Neural cell (in vitro differentiated cells): ENCODE results near the gene ROS1. TPM values are rescaled to one million over a fixed set of nuclear protein-coding genes. Genes with fewer than 3 reads are reported as not detected.

ENCODE experiments used
- H2AFZ ChIP-seq: fragments of 200-600, 300-800 bp; sonication (generic), shearing (Covaris generic); 2 replicates; pipeline ENCODE4 v1.6.0; 2014; ENCODE audit warnings: low read depth, mild to moderate bottlenecking, antibody characterized with exemption, low read length, moderate library complexity
- H3F3A ChIP-seq: fragments of 200-600 bp; shearing (Covaris generic); 2 replicates; pipeline ENCODE4 v1.6.1; 2016; ENCODE audit warnings: mild to moderate bottlenecking, moderate library complexity, mixed read lengths, antibody characterized with exemption, low read length; ENCODE audit not compliant: insufficient read depth, poor library complexity, severe bottlenecking
- H3K27ac ChIP-seq: fragments of 200-600, 300-800 bp; sonication (generic), shearing (Covaris generic); 2 replicates; pipeline ENCODE4 v1.5.1; 2014; ENCODE audit warnings: mild to moderate bottlenecking, low read length, moderate library complexity
- H3K27me3 ChIP-seq: fragments of 300-800, 200-600 bp; sonication (generic), shearing (Covaris generic); 2 replicates; pipeline ENCODE4 v1.6.0; 2014; ENCODE audit warnings: mild to moderate bottlenecking, low read depth, low read length, moderate library complexity; ENCODE audit not compliant: insufficient read depth
- H3K36me3 ChIP-seq: fragments of 300-800, 200-600 bp; sonication (generic), shearing (Covaris generic); 2 replicates; pipeline ENCODE4 v1.5.1; 2014; ENCODE audit warnings: mild to moderate bottlenecking, antibody characterized with exemption, low read length, moderate library complexity; ENCODE audit not compliant: insufficient read depth
- H3K4me2 ChIP-seq: fragments of 300-800, 200-600 bp; sonication (generic), shearing (Covaris generic); 2 replicates; pipeline ENCODE4 v1.6.0; 2014; ENCODE audit warnings: mild to moderate bottlenecking, low read length
- H3K4me3 ChIP-seq: fragments of 300-800, 200-600 bp; sonication (generic), shearing (Covaris generic); 2 replicates; pipeline ENCODE4 v1.5.1; 2014; ENCODE audit warnings: mild to moderate bottlenecking, low read length, moderate library complexity
- H3K79me2 ChIP-seq: fragments of 200-600 bp; shearing (Covaris generic); replicated peaks from 2 replicates; pipeline ENCODE4 v1.6.0; 2014; ENCODE audit warnings: mild to moderate bottlenecking, low read length, moderate library complexity; ENCODE audit not compliant: insufficient read depth
- H3K9ac ChIP-seq: fragments of 300-800, 200-600 bp; sonication (generic), shearing (Covaris generic); 2 replicates; pipeline ENCODE4 v1.6.1; 2016; ENCODE audit warnings: mild to moderate bottlenecking, low read length, mixed read lengths
- H3K9me2 ChIP-seq: fragments of 200-600 bp; shearing (Covaris generic); 2 replicates; pipeline ENCODE4 v1.6.1; 2016; ENCODE audit warnings: mild to moderate bottlenecking, low read length, mixed read lengths; ENCODE audit not compliant: insufficient read depth
- H3K9me3 ChIP-seq: fragments of 200-600, 300-800 bp; sonication (generic), shearing (Covaris generic); 2 replicates; pipeline ENCODE4 v1.6.1; 2016; ENCODE audit warnings: mild to moderate bottlenecking, mixed run types, low read length, moderate library complexity, mixed read lengths
- H4K20me1 ChIP-seq: fragments of 200-600 bp; shearing (Covaris generic); 2 replicates; pipeline ENCODE4 v1.6.1; 2016; ENCODE audit warnings: mild to moderate bottlenecking, mixed run types; ENCODE audit not compliant: insufficient read depth
- EP300 ChIP-seq: fragments of 450-650 bp; conservative IDR thresholded peaks from 2 replicates; pipeline ENCODE4 v1.6.1; 2014; ENCODE audit warnings: antibody characterized with exemption, mild to moderate bottlenecking, moderate library complexity; ENCODE audit not compliant: poor library complexity, severe bottlenecking
- EZH2 ChIP-seq: fragments of 200-600, 300-800 bp; shearing (Covaris generic), sonication (generic); IDR thresholded peaks from 2 replicates; pipeline ENCODE4 v1.6.1; 2014; ENCODE audit warnings: antibody characterized with exemption, low read length, borderline replicate concordance, mild to moderate bottlenecking; ENCODE audit not compliant: insufficient read depth, poor library complexity, severe bottlenecking
- MXI1 ChIP-seq: fragments of 450-650 bp; conservative IDR thresholded peaks from 2 replicates; pipeline ENCODE4 v1.6.1; 2014; ENCODE audit warnings: antibody characterized with exemption, mild to moderate bottlenecking; ENCODE audit not compliant: poor library complexity, severe bottlenecking
- POLR2AphosphoS5 ChIP-seq: IDR thresholded peaks from 2 replicates; pipeline ENCODE4 v1.6.1; 2012
- RAD21 ChIP-seq: fragments of 450-650 bp; conservative IDR thresholded peaks from 2 replicates; pipeline ENCODE4 v1.6.1; 2014; ENCODE audit warnings: antibody characterized with exemption, mild to moderate bottlenecking, moderate library complexity
- SMC3 ChIP-seq: fragments of 450-650 bp; conservative IDR thresholded peaks from 2 replicates; pipeline ENCODE4 v1.6.1; 2014; ENCODE audit warnings: antibody characterized with exemption, mild to moderate bottlenecking, moderate library complexity; ENCODE audit not compliant: poor library complexity
- TAF1 ChIP-seq: IDR thresholded peaks from 2 replicates; pipeline ENCODE4 v1.6.1; 2012; ENCODE audit warnings: low read depth
- polyA plus RNA-seq: library from polyadenylated mRNA; depleted of rRNA; stranded (reverse); fragments of >200 nt; gene quantifications from 2 replicates; pipeline ENCODE4 v1.2.3, GENCODE V29; 2014
- TF ChIP-seq, protein P1 (sequence below): fragments of 450-650 bp; IDR thresholded peaks from 2 replicates; pipeline ENCODE4 v1.5.1; 2014; ENCODE audit warnings: antibody characterized with exemption, mild to moderate bottlenecking, moderate library complexity; ENCODE audit not compliant: poor library complexity, severe bottlenecking
- TF ChIP-seq, protein P2 (sequence below): IDR thresholded peaks from 2 replicates; pipeline ENCODE4 v1.6.1; 2012; ENCODE audit warnings: borderline replicate concordance

ROS1 gene
- polyA plus RNA-seq, 1 donor from 2014 or later = not detected

DNA sequence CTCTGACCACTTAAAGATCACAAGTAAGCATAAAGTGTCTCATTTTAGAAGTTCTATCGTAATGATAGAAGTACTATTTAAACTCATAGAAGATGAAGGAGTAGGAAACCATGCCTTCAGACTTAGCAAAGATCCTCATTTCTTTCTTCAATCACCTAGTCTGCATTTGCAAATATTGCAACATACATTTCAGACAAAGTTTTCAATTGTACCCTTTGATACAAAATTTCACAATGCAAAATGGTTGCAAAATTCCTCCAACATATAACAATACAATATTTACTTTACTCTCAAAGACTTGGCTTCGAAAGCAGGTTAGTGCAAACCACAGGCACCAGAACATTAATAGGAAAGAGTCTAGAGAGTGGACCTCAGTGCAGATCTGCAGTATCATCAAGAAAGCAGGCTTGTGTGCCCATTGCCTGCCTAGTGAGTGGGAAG is 16.1 kb upstream of the ROS1 start:
- no peak overlapping the region for H3K27ac ChIP-seq
- no peak overlapping the region for H3K4me3 ChIP-seq
- H4K20me1 ChIP-seq = no peaks in the 10 kb centered on the region
- H3K27me3 ChIP-seq = no peaks in the 10 kb centered on the region
- no peaks in the 10 kb centered on the region for H3K9me3 ChIP-seq
- no peaks in the 10 kb centered on the region for H3F3A ChIP-seq
- no peaks in the 10 kb centered on the region for H3K9me2 ChIP-seq
- TF ChIP-seq, protein P1, sequence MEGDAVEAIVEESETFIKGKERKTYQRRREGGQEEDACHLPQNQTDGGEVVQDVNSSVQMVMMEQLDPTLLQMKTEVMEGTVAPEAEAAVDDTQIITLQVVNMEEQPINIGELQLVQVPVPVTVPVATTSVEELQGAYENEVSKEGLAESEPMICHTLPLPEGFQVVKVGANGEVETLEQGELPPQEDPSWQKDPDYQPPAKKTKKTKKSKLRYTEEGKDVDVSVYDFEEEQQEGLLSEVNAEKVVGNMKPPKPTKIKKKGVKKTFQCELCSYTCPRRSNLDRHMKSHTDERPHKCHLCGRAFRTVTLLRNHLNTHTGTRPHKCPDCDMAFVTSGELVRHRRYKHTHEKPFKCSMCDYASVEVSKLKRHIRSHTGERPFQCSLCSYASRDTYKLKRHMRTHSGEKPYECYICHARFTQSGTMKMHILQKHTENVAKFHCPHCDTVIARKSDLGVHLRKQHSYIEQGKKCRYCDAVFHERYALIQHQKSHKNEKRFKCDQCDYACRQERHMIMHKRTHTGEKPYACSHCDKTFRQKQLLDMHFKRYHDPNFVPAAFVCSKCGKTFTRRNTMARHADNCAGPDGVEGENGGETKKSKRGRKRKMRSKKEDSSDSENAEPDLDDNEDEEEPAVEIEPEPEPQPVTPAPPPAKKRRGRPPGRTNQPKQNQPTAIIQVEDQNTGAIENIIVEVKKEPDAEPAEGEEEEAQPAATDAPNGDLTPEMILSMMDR = no peak
- TF ChIP-seq SMC3 = no peak
- no peak for TF ChIP-seq EZH2
- no peak for TF ChIP-seq RAD21
- no peak for TF ChIP-seq MXI1
- TF ChIP-seq POLR2AphosphoS5 = no peak
- TF ChIP-seq TAF1 = no peak
- no peaks in the 10 kb centered on the region for H3K36me3 ChIP-seq
- no peaks in the 10 kb centered on the region for H3K79me2 ChIP-seq
- no peak overlapping the region for H2AFZ ChIP-seq
- H3K4me2 ChIP-seq = no peak overlapping the region
- no peak overlapping the region for H3K9ac ChIP-seq

DNA sequence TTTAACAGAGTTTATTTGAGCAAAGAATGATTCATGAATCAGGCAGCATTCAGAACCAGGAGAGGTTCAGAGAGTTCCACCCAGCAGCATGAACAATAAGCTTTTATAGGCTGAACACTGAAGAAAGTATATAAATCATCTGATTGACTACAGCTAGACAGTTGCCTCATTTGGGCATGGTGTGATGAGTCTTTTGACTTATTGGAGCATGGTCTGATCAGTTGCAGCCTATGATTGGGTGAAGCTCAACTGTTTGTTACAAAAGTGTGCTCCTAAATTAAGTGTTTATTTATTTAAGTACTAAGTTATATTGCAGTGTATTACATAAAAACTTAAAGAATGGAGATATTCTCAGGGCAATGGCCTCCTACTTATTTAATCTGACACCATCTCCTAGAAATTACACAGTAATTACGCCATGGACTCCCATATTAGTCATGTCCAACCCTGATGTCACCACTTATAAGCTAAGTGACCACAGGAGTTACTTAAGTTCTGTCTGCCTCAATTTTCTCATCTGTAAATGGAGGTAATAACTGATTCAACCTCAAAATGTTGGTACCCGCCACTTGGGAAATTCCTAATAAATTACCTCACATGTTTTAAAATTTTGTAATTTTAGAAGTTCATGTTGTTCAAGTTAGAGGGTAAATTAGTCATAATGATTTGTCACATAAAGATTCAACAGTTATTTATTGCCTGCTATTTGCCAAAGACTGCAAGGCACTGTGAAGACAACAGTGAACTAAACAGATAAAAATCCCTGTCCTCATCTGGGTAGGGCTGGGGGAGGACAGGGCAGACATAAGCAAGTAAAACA is 15.2 kb upstream of the ROS1 start:
- H3K4me3 ChIP-seq = no peak overlapping the region
- no peaks in the 10 kb centered on the region for H3K36me3 ChIP-seq
- no peaks in the 10 kb centered on the region for H3K79me2 ChIP-seq
- H2AFZ ChIP-seq = no peak overlapping the region
- H3K27me3 ChIP-seq = no peaks in the 10 kb centered on the region
- TF ChIP-seq EZH2 (no peak), POLR2AphosphoS5 (no peak), MXI1 (no peak), EP300 (no peak), TAF1 (no peak), RAD21 (no peak), SMC3 (no peak)
- TF ChIP-seq, protein P1 = no peak
- TF ChIP-seq, protein P2, sequence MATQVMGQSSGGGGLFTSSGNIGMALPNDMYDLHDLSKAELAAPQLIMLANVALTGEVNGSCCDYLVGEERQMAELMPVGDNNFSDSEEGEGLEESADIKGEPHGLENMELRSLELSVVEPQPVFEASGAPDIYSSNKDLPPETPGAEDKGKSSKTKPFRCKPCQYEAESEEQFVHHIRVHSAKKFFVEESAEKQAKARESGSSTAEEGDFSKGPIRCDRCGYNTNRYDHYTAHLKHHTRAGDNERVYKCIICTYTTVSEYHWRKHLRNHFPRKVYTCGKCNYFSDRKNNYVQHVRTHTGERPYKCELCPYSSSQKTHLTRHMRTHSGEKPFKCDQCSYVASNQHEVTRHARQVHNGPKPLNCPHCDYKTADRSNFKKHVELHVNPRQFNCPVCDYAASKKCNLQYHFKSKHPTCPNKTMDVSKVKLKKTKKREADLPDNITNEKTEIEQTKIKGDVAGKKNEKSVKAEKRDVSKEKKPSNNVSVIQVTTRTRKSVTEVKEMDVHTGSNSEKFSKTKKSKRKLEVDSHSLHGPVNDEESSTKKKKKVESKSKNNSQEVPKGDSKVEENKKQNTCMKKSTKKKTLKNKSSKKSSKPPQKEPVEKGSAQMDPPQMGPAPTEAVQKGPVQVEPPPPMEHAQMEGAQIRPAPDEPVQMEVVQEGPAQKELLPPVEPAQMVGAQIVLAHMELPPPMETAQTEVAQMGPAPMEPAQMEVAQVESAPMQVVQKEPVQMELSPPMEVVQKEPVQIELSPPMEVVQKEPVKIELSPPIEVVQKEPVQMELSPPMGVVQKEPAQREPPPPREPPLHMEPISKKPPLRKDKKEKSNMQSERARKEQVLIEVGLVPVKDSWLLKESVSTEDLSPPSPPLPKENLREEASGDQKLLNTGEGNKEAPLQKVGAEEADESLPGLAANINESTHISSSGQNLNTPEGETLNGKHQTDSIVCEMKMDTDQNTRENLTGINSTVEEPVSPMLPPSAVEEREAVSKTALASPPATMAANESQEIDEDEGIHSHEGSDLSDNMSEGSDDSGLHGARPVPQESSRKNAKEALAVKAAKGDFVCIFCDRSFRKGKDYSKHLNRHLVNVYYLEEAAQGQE = no peak
- H4K20me1 ChIP-seq = no peaks in the 10 kb centered on the region
- no peak overlapping the region for H3K9ac ChIP-seq
- no peak overlapping the region for H3K27ac ChIP-seq
- no peaks in the 10 kb centered on the region for H3K9me3 ChIP-seq
- H3K9me2 ChIP-seq = no peaks in the 10 kb centered on the region
- no peaks in the 10 kb centered on the region for H3F3A ChIP-seq
- no peak overlapping the region for H3K4me2 ChIP-seq
